ENCODE data around the gene NKX6-1. TPM values are rescaled to one million over a fixed set of nuclear protein-coding genes. Genes with fewer than 3 reads are reported as not detected.

The NKX6-1 gene
- total and polyA plus RNA-seq, 9 of the 15 experiments (the other 6 are each of a cell fraction or from before 2014, with no cell fraction given) = not detected

GRCh38 chr4:84472154-84472553 lies 26.9 kb downstream of the NKX6-1 start (continued):
- no peak for TF ChIP-seq CTCFL (IDR thresholded peaks at IDR 0.05; ENCODE audit: borderline replicate concordance, insufficient read depth, low read depth, low read length, poor library complexity, severe bottlenecking)
- TF ChIP-seq, protein P1, sequence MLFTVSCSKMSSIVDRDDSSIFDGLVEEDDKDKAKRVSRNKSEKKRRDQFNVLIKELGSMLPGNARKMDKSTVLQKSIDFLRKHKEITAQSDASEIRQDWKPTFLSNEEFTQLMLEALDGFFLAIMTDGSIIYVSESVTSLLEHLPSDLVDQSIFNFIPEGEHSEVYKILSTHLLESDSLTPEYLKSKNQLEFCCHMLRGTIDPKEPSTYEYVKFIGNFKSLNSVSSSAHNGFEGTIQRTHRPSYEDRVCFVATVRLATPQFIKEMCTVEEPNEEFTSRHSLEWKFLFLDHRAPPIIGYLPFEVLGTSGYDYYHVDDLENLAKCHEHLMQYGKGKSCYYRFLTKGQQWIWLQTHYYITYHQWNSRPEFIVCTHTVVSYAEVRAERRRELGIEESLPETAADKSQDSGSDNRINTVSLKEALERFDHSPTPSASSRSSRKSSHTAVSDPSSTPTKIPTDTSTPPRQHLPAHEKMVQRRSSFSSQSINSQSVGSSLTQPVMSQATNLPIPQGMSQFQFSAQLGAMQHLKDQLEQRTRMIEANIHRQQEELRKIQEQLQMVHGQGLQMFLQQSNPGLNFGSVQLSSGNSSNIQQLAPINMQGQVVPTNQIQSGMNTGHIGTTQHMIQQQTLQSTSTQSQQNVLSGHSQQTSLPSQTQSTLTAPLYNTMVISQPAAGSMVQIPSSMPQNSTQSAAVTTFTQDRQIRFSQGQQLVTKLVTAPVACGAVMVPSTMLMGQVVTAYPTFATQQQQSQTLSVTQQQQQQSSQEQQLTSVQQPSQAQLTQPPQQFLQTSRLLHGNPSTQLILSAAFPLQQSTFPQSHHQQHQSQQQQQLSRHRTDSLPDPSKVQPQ (CRISPR knock-in tag; IDR thresholded peaks at IDR 0.05; ENCODE audit: borderline replicate concordance) = no peak
- no peak for TF ChIP-seq HSF4 (CRISPR knock-in tag; IDR thresholded peaks at IDR 0.05; ENCODE audit: borderline replicate concordance)
- no peak for TF ChIP-seq SMAD1 (IDR thresholded peaks at IDR 0.05; ENCODE audit: low read depth, low read length, partially characterized antibody)
- no peak for TF ChIP-seq TAF15 (IDR thresholded peaks at IDR 0.05; ENCODE audit: low read depth, low read length)
